Brain microvascular endothelial cell (primary cell): ENCODE data around the gene CCDC88C.

Experiments
- DNase-seq: peaks from one replicate; pipeline ENCODE4 v3.0.0-alpha.2; 2020
- H3K27ac ChIP-seq: fragments of 250-450 bp; sonication (Bioruptor Pico); 2 replicates; pipeline ENCODE4 v1.5.1; 2020; ENCODE audit warnings: mild to moderate bottlenecking, moderate library complexity
- H3K27me3 ChIP-seq: fragments of 250-450 bp; sonication (Bioruptor Pico); replicated peaks from 2 replicates; pipeline ENCODE4 v1.5.1; 2020; ENCODE audit warnings: mild to moderate bottlenecking
- H3K36me3 ChIP-seq: fragments of 250-450 bp; sonication (Bioruptor Pico); replicated peaks from 2 replicates; pipeline ENCODE4 v1.5.1; 2020; ENCODE audit warnings: mild to moderate bottlenecking
- H3K4me3 ChIP-seq: 2 replicates; pipeline ENCODE4 v1.5.1; 2011; ENCODE audit warnings: low read depth, mild to moderate bottlenecking, control low read depth, low read length, moderate library complexity
- in situ Hi-C: cut with HindIII; loops from 2 replicates; pipeline ENCODE4 v1.10.0; 2017; ENCODE audit warnings: low sequenced_read_pairs, low pct_ligation_motif_present
- TF ChIP-seq, protein P1 (sequence below): IDR thresholded peaks from 2 replicates; pipeline ENCODE4 v1.5.1; 2011; ENCODE audit warnings: low read depth, mild to moderate bottlenecking, moderate library complexity, low read length, control low read depth, inconsistent platforms; ENCODE audit errors: missing control alignments

CCDC88C gene

GRCh38 chr14:91223028-91223783 is 194.4 kb downstream of the CCDC88C start:
- no peaks in the 10 kb centered on the region for H3K27me3 ChIP-seq
- no peak for DNase-seq
- no peaks in the 10 kb centered on the region for H3K36me3 ChIP-seq
- TF ChIP-seq, protein P1, sequence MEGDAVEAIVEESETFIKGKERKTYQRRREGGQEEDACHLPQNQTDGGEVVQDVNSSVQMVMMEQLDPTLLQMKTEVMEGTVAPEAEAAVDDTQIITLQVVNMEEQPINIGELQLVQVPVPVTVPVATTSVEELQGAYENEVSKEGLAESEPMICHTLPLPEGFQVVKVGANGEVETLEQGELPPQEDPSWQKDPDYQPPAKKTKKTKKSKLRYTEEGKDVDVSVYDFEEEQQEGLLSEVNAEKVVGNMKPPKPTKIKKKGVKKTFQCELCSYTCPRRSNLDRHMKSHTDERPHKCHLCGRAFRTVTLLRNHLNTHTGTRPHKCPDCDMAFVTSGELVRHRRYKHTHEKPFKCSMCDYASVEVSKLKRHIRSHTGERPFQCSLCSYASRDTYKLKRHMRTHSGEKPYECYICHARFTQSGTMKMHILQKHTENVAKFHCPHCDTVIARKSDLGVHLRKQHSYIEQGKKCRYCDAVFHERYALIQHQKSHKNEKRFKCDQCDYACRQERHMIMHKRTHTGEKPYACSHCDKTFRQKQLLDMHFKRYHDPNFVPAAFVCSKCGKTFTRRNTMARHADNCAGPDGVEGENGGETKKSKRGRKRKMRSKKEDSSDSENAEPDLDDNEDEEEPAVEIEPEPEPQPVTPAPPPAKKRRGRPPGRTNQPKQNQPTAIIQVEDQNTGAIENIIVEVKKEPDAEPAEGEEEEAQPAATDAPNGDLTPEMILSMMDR = no peak
- H3K27ac ChIP-seq = no peak overlapping the region
- in situ Hi-C loops = no loop called here
- no peak overlapping the region for H3K4me3 ChIP-seq
